MCF 10A (cell line): ENCODE results near the gene CRNN. TPM values are rescaled to one million over a fixed set of nuclear protein-coding genes. Genes with fewer than 3 reads are reported as not detected.
A peak's percentile ranks its signal among the peaks of the same experiment; 100 is the strongest.

Experiments
- BruUV-seq: library from RNA; stranded (reverse); fragments of 400-500 nt; replicated peaks from 2 replicates; lab custom pipeline; 2021; lab: Mats Ljungman, UMichigan
- CTCF ChIA-PET: fragments of 300-600 bp; sonication (Branson Sonifier 250); formaldehyde crosslinking; extraction: SDS; loops from one replicate; lab custom pipeline; 2021; ENCODE audit warnings: antibody characterized with exemption, inconsistent platforms; lab: Yijun Ruan, JAX
- POLR2A ChIA-PET: fragments of 300-600, 350-650 bp; sonication (Branson Sonifier 250); formaldehyde crosslinking; extraction: SDS; loops from one replicate; lab custom pipeline; 2020; ENCODE audit warnings: antibody characterized with exemption, inconsistent platforms; lab: Yijun Ruan, JAX
- DNase-seq: peaks from one replicate; pipeline ENCODE4 v3.0.0-alpha.2; 2018; ENCODE audit not compliant: unreplicated experiment
- H3K27ac Mint-ChIP-seq: one replicate; pipeline ENCODE4 v1.8.0; 2022; ENCODE audit warnings: mild to moderate bottlenecking, low read depth, mixed read lengths; ENCODE audit not compliant: unreplicated experiment
- H3K27me3 Mint-ChIP-seq: one replicate; pipeline ENCODE4 v1.8.0; 2022; ENCODE audit warnings: mixed read lengths; ENCODE audit not compliant: insufficient read depth, unreplicated experiment
- H3K36me3 Mint-ChIP-seq: one replicate; pipeline ENCODE4 v1.8.0; 2022; ENCODE audit warnings: mild to moderate bottlenecking, moderate library complexity, mixed read lengths; ENCODE audit not compliant: insufficient read depth, unreplicated experiment
- H3K4me1 Mint-ChIP-seq: one replicate; pipeline ENCODE4 v1.8.0; 2022; ENCODE audit warnings: mixed read lengths; ENCODE audit not compliant: insufficient read depth, unreplicated experiment
- H3K4me3 Mint-ChIP-seq: one replicate; pipeline ENCODE4 v1.8.0; 2022; ENCODE audit warnings: mild to moderate bottlenecking, moderate library complexity, mixed read lengths; ENCODE audit not compliant: unreplicated experiment
- H3K9me3 Mint-ChIP-seq: one replicate; pipeline ENCODE4 v1.8.0; 2022; ENCODE audit warnings: mixed read lengths; ENCODE audit not compliant: unreplicated experiment
- CTCF ChIP-seq: fragments of 200-600 bp; IDR thresholded peaks from one replicate; pipeline ENCODE4 v1.8.0; 2022; ENCODE audit warnings: antibody characterized with exemption, mild to moderate bottlenecking; ENCODE audit not compliant: unreplicated experiment
- intact Hi-C: fragments of 100-400 bp; cut with micrococcal nuclease; formaldehyde crosslinking; loops from 2 replicates; pipeline ENCODE4 v1.14.1; 2022
- total RNA-seq: library from RNA; stranded (reverse); gene quantifications from 2 replicates; pipeline ENCODE4 v1.2.3, GENCODE V29; 2022

The CRNN gene
- total RNA-seq, 1 experiment from 2014 or later = not detected

GRCh38 chr1:152394151-152394550 lies 19.9 kb downstream of the CRNN start:
- intact Hi-C loops = no loop called here
- no peak for DNase-seq
- POLR2A ChIA-PET = interaction anchor here (0.6 to 0.8 kb wide), 2 partner anchors 64 to 536 kb away, joined by 3 read pairs; no protein-coding TSS in a partner anchor
- peaks cover 5% of the 10 kb centered on the region for H3K36me3 Mint-ChIP-seq
- BruUV-seq = no TSS peak
- CTCF ChIA-PET = interaction anchor here (0.6 to 8.8 kb wide), 6 partner anchors 43 to 206 kb away, joined by 3 to 82 read pairs (median 5); no protein-coding TSS in a partner anchor
- H3K4me3 Mint-ChIP-seq = no peak overlapping the region
- H3K4me1 Mint-ChIP-seq = peaks cover 17% of the 10 kb centered on the region
- H3K27ac Mint-ChIP-seq = no peak overlapping the region
- no peak for TF ChIP-seq CTCF
- H3K9me3 Mint-ChIP-seq = no peaks in the 10 kb centered on the region
- peaks cover 100% of the 10 kb centered on the region for H3K27me3 Mint-ChIP-seq

GRCh38 chr1:152392909-152393308 lies 21.2 kb downstream of the CRNN start:
- peaks cover 100% of the 10 kb centered on the region for H3K27me3 Mint-ChIP-seq
- CTCF ChIA-PET = interaction anchor here (0.6 to 8.8 kb wide), 9 partner anchors 44 to 437 kb away, joined by 3 to 82 read pairs (median 3); no protein-coding TSS in a partner anchor
- DNase-seq = peak; percentile 39
- peaks cover 6% of the 10 kb centered on the region for H3K36me3 Mint-ChIP-seq
- no peak overlapping the region for H3K27ac Mint-ChIP-seq
- H3K4me3 Mint-ChIP-seq = no peak overlapping the region
- no peak for TF ChIP-seq CTCF
- no peaks in the 10 kb centered on the region for H3K9me3 Mint-ChIP-seq
- POLR2A ChIA-PET = no interaction called here
- intact Hi-C loops = no loop called here
- no TSS peak for BruUV-seq
- H3K4me1 Mint-ChIP-seq = peaks cover 23% of the 10 kb centered on the region

GRCh38 chr1:152388889-152389288 lies 25.2 kb downstream of the CRNN start:
- Mint-ChIP-seq H3K27me3 (peaks cover 89% of the 10 kb centered on the region), H3K4me1 (peaks cover 33% of the 10 kb centered on the region), H3K27ac (no peak overlapping the region), H3K4me3 (no peak overlapping the region), H3K36me3 (peaks cover 6% of the 10 kb centered on the region), H3K9me3 (no peaks in the 10 kb centered on the region)
- TF ChIP-seq CTCF = no peak
- no TSS peak for BruUV-seq
- ChIA-PET CTCF (interaction anchor here (0.5 to 3.9 kb wide), 9 partner anchors 9 to 804 kb away, joined by 3 to 16 read pairs (median 5); partner anchors contain the start of gene CRNN), POLR2A (interaction anchor here (1.3 kb wide), 1 partner anchor 38 kb away, joined by 4 read pairs; no protein-coding TSS in a partner anchor)
- DNase-seq = peak; percentile 54
- intact Hi-C loops = no loop called here

GRCh38 chr1:152386940-152387339 lies 27.1 kb downstream of the CRNN start:
- peak; percentile 26 for DNase-seq
- no peak for TF ChIP-seq CTCF
- Mint-ChIP-seq H3K36me3 (peaks cover 6% of the 10 kb centered on the region), H3K4me3 (no peak overlapping the region), H3K4me1 (peaks cover 20% of the 10 kb centered on the region), H3K27ac (no peak overlapping the region), H3K27me3 (peaks cover 89% of the 10 kb centered on the region), H3K9me3 (no peaks in the 10 kb centered on the region)
- ChIA-PET POLR2A (interaction anchor here (0.6 to 1.0 kb wide), 2 partner anchors 15 to 19 kb away, joined by 4 to 6 read pairs; no protein-coding TSS in a partner anchor), CTCF (interaction anchor here (0.6 to 3.7 kb wide), 11 partner anchors 9 to 230 kb away, joined by 3 to 16 read pairs (median 4); no protein-coding TSS in a partner anchor)
- intact Hi-C loops = no loop called here
- no TSS peak for BruUV-seq
